CD8-positive, alpha-beta memory T cell (primary cell): Measurements from ENCODE around the gene RHEX. TPM values are rescaled to one million over a fixed set of nuclear protein-coding genes. Genes with fewer than 3 reads are reported as not detected.

Source experiments
- CTCF ChIA-PET: fragments of 350-600 bp; sonication (Branson Sonifier 250); formaldehyde crosslinking; loops from one replicate; lab custom pipeline; 2021; ENCODE audit warnings: antibody characterized with exemption; lab: Charles Lee
- POLR2A ChIA-PET: fragments of 350-600 bp; sonication (Branson Sonifier 250); formaldehyde crosslinking; loops from one replicate; lab custom pipeline; 2021; ENCODE audit warnings: antibody characterized with exemption; lab: Charles Lee
- DNase-seq, 5 donors: peaks; one replicate each; pipeline versions ENCODE4 v3.0.0 to v3.0.0-alpha.2; 2020 to 2022; ENCODE audit warnings: mixed read lengths in 1 of 5
- H3K27ac ChIP-seq: one replicate; pipeline ENCODE4 v1.7.0; 2013; ENCODE audit warnings: low read depth, mild to moderate bottlenecking, low read length, moderate library complexity
- H3K27me3 ChIP-seq: 2 replicates; pipeline ENCODE4 v1.7.0; 2013; ENCODE audit warnings: low read length, mild to moderate bottlenecking; ENCODE audit not compliant: insufficient read depth, poor library complexity, severe bottlenecking
- H3K36me3 ChIP-seq: 2 replicates; pipeline ENCODE4 v1.7.0; 2013; ENCODE audit warnings: mild to moderate bottlenecking, low read length, moderate library complexity; ENCODE audit not compliant: insufficient read depth
- H3K4me1 ChIP-seq: 2 replicates; pipeline ENCODE4 v1.7.0; 2013; ENCODE audit warnings: mild to moderate bottlenecking, low read length, moderate library complexity; ENCODE audit not compliant: insufficient read depth
- H3K4me3 ChIP-seq: 2 replicates; pipeline ENCODE4 v1.7.0; 2013; ENCODE audit warnings: mild to moderate bottlenecking, low read length
- H3K9me3 ChIP-seq: 2 replicates; pipeline ENCODE4 v1.7.0; 2013; ENCODE audit warnings: mild to moderate bottlenecking, low read length
- H3K27ac Mint-ChIP-seq, 8 donors: one replicate each; pipeline ENCODE4 v1.8.0; 2020 to 2021; ENCODE audit warnings: mixed read lengths in 8 of 8, mild to moderate bottlenecking in 6 of 8, inconsistent platforms in 3 of 8, moderate library complexity in 3 of 8
- H3K27me3 Mint-ChIP-seq, 2 donors: one replicate each; pipeline ENCODE4 v1.8.0; 2020 to 2021; ENCODE audit warnings: mixed read lengths in 2 of 2, mild to moderate bottlenecking in 1 of 2, moderate library complexity in 1 of 2
- H3K36me3 Mint-ChIP-seq, 3 donors: one replicate each; pipeline ENCODE4 v1.8.0; 2020 to 2021; ENCODE audit warnings: mixed read lengths in 3 of 3, inconsistent platforms in 1 of 3, mild to moderate bottlenecking in 1 of 3
- H3K4me1 Mint-ChIP-seq, 3 donors: one replicate each; pipeline ENCODE4 v1.8.0; 2020 to 2021; ENCODE audit warnings: mixed read lengths in 3 of 3, inconsistent platforms in 1 of 3, mild to moderate bottlenecking in 1 of 3
- H3K4me3 Mint-ChIP-seq, 7 donors: one replicate each; pipeline ENCODE4 v1.8.0; 2020 to 2021; ENCODE audit warnings: mixed read lengths in 7 of 7, mild to moderate bottlenecking in 6 of 7, moderate library complexity in 4 of 7, inconsistent platforms in 2 of 7
- H3K9me3 Mint-ChIP-seq, 5 donors: one replicate each; pipeline ENCODE4 v1.8.0; 2020 to 2022; ENCODE audit warnings: mixed read lengths in 5 of 5, mild to moderate bottlenecking in 3 of 5, moderate library complexity in 2 of 5, inconsistent platforms in 1 of 5
- polyA plus RNA-seq: library from polyadenylated mRNA; unstranded; fragments of 300-500 nt; fragmentation: Illumina TruSeq; gene quantifications from one replicate; pipeline ENCODE4 v1.2.3, GENCODE V29; 2021
- total RNA-seq, 2 experiments: library from RNA; stranded (reverse); gene quantifications; one replicate each; pipeline ENCODE4 v1.2.3, GENCODE V29; 2021

Gene RHEX
- total and polyA plus RNA-seq, 3 experiments from 2014 or later, result not detected

- DNase-seq, result peak in 2 of 5 donors; percentile 29 to 39
- peak overlapping the region in 3 of 7 donors; percentile 46 to 54 (median 52) for H3K4me3 Mint-ChIP-seq
- Histone ChIP-seq H3K4me3 (no peak overlapping the region), H3K36me3 (no peaks in the 10 kb centered on the region), H3K27ac (no peak overlapping the region), H3K4me1 (no peaks in the 10 kb centered on the region), H3K9me3 (no peaks in the 10 kb centered on the region), H3K27me3 (no peaks in the 10 kb centered on the region)
- peak overlapping the region in 4 of 8 donors; percentile 1 to 84 (median 58) for H3K27ac Mint-ChIP-seq
- H3K4me1 Mint-ChIP-seq, result peaks cover 6 to 18% (median 9%) of the 10 kb centered on the region in 3 donors
- H3K36me3 Mint-ChIP-seq, result no peaks in the 10 kb centered on the region
- CTCF ChIA-PET, result no interaction called here
- POLR2A ChIA-PET, result no interaction called here
- H3K9me3 Mint-ChIP-seq, result no peaks in the 10 kb centered on the region
- H3K27me3 Mint-ChIP-seq, result peaks cover 1 to 3% of the 10 kb centered on the region in 2 donors
Observed at GRCh38 chr1:206012086-206012859, 40.7 kb upstream of the RHEX start.

GRCh38 chr1:206013026-206013795, 39.8 kb upstream of the RHEX start:
- H3K36me3 ChIP-seq, result no peaks in the 10 kb centered on the region
- Mint-ChIP-seq H3K36me3 (no peaks in the 10 kb centered on the region), H3K4me1 (peaks cover 6 to 18% (median 9%) of the 10 kb centered on the region in 3 donors), H3K9me3 (no peaks in the 10 kb centered on the region), H3K27me3 (peaks cover 0 to 1% of the 10 kb centered on the region in 2 donors), H3K27ac (no peak overlapping the region), H3K4me3 (no peak overlapping the region)
- H3K27me3 ChIP-seq, result no peaks in the 10 kb centered on the region
- POLR2A ChIA-PET, result no interaction called here
- H3K27ac ChIP-seq, result no peak overlapping the region
- H3K4me3 ChIP-seq, result no peak overlapping the region
- H3K4me1 ChIP-seq, result no peaks in the 10 kb centered on the region
- CTCF ChIA-PET, result no interaction called here
- DNase-seq, result no peak
- H3K9me3 ChIP-seq, result no peaks in the 10 kb centered on the region

GRCh38 chr1:206014601-206015000, 38.4 kb upstream of the RHEX start:
- H3K27ac ChIP-seq, result no peak overlapping the region
- H3K4me3 ChIP-seq, result no peak overlapping the region
- no peak for DNase-seq
- H3K36me3 ChIP-seq, result no peaks in the 10 kb centered on the region
- Mint-ChIP-seq H3K27ac (no peak overlapping the region), H3K4me1 (peaks cover 6 to 18% (median 9%) of the 10 kb centered on the region in 3 donors), H3K4me3 (no peak overlapping the region), H3K9me3 (no peaks in the 10 kb centered on the region), H3K36me3 (no peaks in the 10 kb centered on the region), H3K27me3 (peaks cover 1 to 7% of the 10 kb centered on the region in 2 donors)
- CTCF ChIA-PET, result interaction anchor here (1.4 kb wide), 1 partner anchor 92 kb away, joined by 4 read pairs; no protein-coding TSS in a partner anchor
- no peaks in the 10 kb centered on the region for H3K27me3 ChIP-seq
- no peaks in the 10 kb centered on the region for H3K9me3 ChIP-seq
- POLR2A ChIA-PET, result no interaction called here
- no peaks in the 10 kb centered on the region for H3K4me1 ChIP-seq

- H3K9me3 Mint-ChIP-seq, result no peaks in the 10 kb centered on the region
- Histone ChIP-seq H3K36me3 (no peaks in the 10 kb centered on the region), H3K4me3 (no peak overlapping the region), H3K27me3 (no peaks in the 10 kb centered on the region), H3K4me1 (no peaks in the 10 kb centered on the region), H3K9me3 (no peaks in the 10 kb centered on the region), H3K27ac (no peak overlapping the region)
- H3K36me3 Mint-ChIP-seq, result no peaks in the 10 kb centered on the region
- CTCF ChIA-PET, result interaction anchor here (1.4 kb wide), 1 partner anchor 91 kb away, joined by 4 read pairs; no protein-coding TSS in a partner anchor
- H3K27me3 Mint-ChIP-seq, result peaks cover 1 to 7% of the 10 kb centered on the region in 2 donors
- no peak overlapping the region for H3K4me3 Mint-ChIP-seq
- peaks cover 6 to 18% (median 9%) of the 10 kb centered on the region in 3 donors for H3K4me1 Mint-ChIP-seq
- no peak for DNase-seq
- no peak overlapping the region for H3K27ac Mint-ChIP-seq
- POLR2A ChIA-PET, result no interaction called here
Observed at GRCh38 chr1:206015071-206015470, 37.9 kb upstream of the RHEX start.

DNA sequence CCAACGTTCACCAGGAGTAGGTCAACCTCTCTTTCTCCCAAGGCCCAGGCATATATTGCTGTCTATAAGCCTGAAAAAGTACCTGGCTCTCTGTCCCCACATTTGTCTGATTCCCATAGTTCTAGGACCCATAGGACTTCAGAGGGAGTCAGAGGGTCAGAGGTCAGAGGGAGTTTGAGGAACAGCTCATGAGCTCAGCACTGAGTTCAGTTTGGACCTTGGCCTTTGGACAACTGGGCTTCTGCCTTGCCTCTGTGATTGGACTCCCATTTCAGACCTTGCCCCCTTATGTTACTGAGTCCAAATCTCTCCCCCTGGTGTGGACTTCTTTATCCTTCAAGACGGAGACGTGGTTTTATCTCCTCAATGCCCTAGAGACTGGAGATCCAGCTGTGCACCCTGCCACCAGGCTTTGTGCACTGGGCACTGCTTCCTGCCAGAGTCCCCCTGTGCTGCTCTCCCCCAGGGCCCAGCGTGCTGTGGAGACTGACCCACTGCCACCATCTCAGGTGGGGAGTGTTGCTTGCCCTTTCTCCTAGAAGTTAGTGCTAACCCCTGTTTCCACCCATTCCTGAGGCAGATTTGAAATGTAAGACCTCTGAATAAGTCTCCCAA, 32.5 kb upstream of the RHEX start:
- Histone ChIP-seq H3K4me3 (no peak overlapping the region), H3K4me1 (no peaks in the 10 kb centered on the region), H3K27ac (no peak overlapping the region), H3K9me3 (no peaks in the 10 kb centered on the region), H3K27me3 (no peaks in the 10 kb centered on the region), H3K36me3 (no peaks in the 10 kb centered on the region)
- Mint-ChIP-seq H3K27me3 (peaks cover 4 to 35% of the 10 kb centered on the region in 2 donors), H3K9me3 (no peaks in the 10 kb centered on the region), H3K27ac (no peak overlapping the region), H3K36me3 (no peaks in the 10 kb centered on the region), H3K4me3 (no peak overlapping the region), H3K4me1 (no peaks in the 10 kb centered on the region)
- ChIA-PET CTCF (interaction anchor here (1.4 kb wide), 1 partner anchor 17 kb away, joined by 3 read pairs; no protein-coding TSS in a partner anchor), POLR2A (no interaction called here)
- no peak for DNase-seq

DNA sequence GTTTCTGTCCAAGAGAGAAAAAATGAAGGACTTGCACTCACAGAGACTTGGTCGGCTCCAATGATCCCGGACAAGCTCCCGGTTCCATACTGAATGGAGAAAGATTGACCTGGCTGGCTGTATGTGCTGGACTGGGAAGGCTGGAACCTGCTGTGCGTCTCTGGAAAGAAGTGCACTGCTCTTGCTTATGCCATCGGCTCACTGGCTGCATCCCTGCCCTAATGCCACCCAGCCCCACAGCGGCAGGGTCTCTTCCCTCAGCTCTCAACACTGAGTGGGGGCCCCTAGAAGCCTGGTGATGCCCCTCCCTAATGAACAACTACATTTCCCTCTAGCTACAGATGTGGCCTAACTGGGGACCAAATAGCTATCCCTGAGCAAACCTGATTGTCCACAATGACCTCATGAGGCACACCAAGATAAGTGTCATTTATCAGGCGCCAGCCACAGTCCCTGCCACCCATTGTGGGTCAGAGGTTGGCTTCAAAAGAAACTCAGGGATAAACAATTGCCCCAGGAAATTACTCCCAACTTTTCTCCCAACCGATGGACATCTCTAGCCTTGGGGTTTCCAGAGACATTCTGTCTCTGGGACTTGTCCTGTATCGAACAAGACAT, 31.9 kb upstream of the RHEX start:
- no peak overlapping the region for H3K27ac Mint-ChIP-seq
- no peaks in the 10 kb centered on the region for H3K4me1 ChIP-seq
- H3K4me1 Mint-ChIP-seq, result no peaks in the 10 kb centered on the region
- no peak overlapping the region for H3K4me3 ChIP-seq
- H3K9me3 ChIP-seq, result no peaks in the 10 kb centered on the region
- H3K27ac ChIP-seq, result no peak overlapping the region
- H3K4me3 Mint-ChIP-seq, result no peak overlapping the region
- no peaks in the 10 kb centered on the region for H3K36me3 Mint-ChIP-seq
- H3K27me3 Mint-ChIP-seq, result peaks cover 4 to 35% of the 10 kb centered on the region in 2 donors
- POLR2A ChIA-PET, result no interaction called here
- CTCF ChIA-PET, result interaction anchor here (1.4 kb wide), 1 partner anchor 17 kb away, joined by 3 read pairs; no protein-coding TSS in a partner anchor
- no peaks in the 10 kb centered on the region for H3K27me3 ChIP-seq
- H3K36me3 ChIP-seq, result no peaks in the 10 kb centered on the region
- DNase-seq, result no peak
- H3K9me3 Mint-ChIP-seq, result no peaks in the 10 kb centered on the region

DNA sequence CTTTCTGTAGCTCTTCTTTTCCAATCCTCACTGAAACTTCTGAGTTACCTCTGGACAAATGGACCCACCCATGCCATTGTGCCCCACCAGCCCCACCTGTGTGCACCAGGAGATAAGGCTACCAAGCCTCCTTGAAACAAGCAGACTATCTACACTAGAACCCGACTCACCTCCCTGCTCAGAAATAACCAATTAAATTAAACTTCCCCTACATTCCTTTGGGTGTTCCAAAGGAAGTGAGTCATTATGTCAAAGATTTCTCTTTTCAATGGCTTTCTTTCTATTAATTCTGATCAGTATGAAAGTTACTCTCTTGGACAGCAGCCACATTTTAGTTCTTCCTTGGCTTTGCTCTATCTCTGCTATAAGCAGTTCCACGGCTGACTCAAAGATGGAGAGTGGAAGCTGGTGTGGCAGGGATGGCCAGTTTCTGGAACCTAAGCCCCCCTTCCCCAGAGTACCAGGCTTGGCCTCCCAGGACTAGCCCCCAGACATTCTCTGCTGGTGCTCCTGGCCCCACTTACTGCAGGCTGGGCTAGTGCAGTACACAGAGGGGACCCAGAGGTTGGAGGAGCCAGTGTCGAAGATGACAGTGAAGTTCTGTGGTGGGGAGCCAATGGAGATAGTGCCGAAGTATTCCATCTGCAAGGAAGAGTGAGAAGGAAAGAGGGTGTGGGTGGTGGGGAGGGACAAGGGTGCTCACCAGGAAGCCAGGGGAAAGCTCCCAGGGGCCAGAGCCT, 31.2 kb upstream of the RHEX start:
- H3K27ac Mint-ChIP-seq, result no peak overlapping the region
- Histone ChIP-seq H3K27ac (no peak overlapping the region), H3K36me3 (no peaks in the 10 kb centered on the region), H3K4me3 (no peak overlapping the region), H3K9me3 (no peaks in the 10 kb centered on the region), H3K27me3 (no peaks in the 10 kb centered on the region), H3K4me1 (no peaks in the 10 kb centered on the region)
- ChIA-PET CTCF (no interaction called here), POLR2A (no interaction called here)
- DNase-seq, result no peak
- no peaks in the 10 kb centered on the region for H3K36me3 Mint-ChIP-seq
- H3K9me3 Mint-ChIP-seq, result no peaks in the 10 kb centered on the region
- no peak overlapping the region for H3K4me3 Mint-ChIP-seq
- H3K4me1 Mint-ChIP-seq, result no peaks in the 10 kb centered on the region
- peaks cover 4 to 35% of the 10 kb centered on the region in 2 donors for H3K27me3 Mint-ChIP-seq
